Suprapubic skin (tissue), 4 donors: Measurements from ENCODE around the gene PLCB1. TPM values are rescaled to one million over a fixed set of nuclear protein-coding genes. Genes with fewer than 3 reads are reported as not detected.

Source experiments
- DNase-seq, 2 donors: peaks; one replicate each; pipeline ENCODE4 v3.0.0-alpha.2; 2019; ENCODE audit warnings: low spot score in 2 of 2
- H3K27ac ChIP-seq: fragments of 200-600 bp; sonication (generic); one replicate; pipeline ENCODE4 v1.5.1; 2019
- H3K27me3 ChIP-seq: fragments of 200-600 bp; sonication (generic); one replicate; pipeline ENCODE4 v1.5.1; 2019
- H3K36me3 ChIP-seq: fragments of 200-600 bp; sonication (generic); one replicate; pipeline ENCODE4 v1.5.1; 2019
- H3K4me1 ChIP-seq: fragments of 200-600 bp; sonication (generic); one replicate; pipeline ENCODE4 v1.5.1; 2019
- H3K4me3 ChIP-seq: fragments of 200-600 bp; sonication (generic); one replicate; pipeline ENCODE4 v1.5.1; 2019; ENCODE audit warnings: mild to moderate bottlenecking
- H3K9me3 ChIP-seq: fragments of 200-600 bp; sonication (generic); one replicate; pipeline ENCODE4 v1.5.1; 2019
- EP300 ChIP-seq: sonication (generic); formaldehyde crosslinking; IDR thresholded peaks from one replicate; pipeline ENCODE4 v1.6.1; 2017; ENCODE audit warnings: antibody characterized with exemption
- POLR2A ChIP-seq, 2 donors: fragments of 450-650 bp; IDR thresholded peaks; one replicate each; pipeline ENCODE4 v1.6.1; 2017; ENCODE audit warnings: antibody characterized with exemption in 2 of 2, mild to moderate bottlenecking in 2 of 2, moderate library complexity in 2 of 2
- POLR2AphosphoS5 ChIP-seq, 3 donors: sonication (generic); formaldehyde crosslinking; IDR thresholded peaks; one replicate each; pipeline ENCODE4 v1.6.1; 2017; ENCODE audit warnings: antibody characterized with exemption in 3 of 3
- WGBS: methylation state at CpG from one replicate; pipeline ENCODE4 v1.1.5; 2018; 5-methylcytosine and 5-hydroxymethylcytosine counted together
- total RNA-seq, 4 donors: library from RNA; depleted of rRNA; stranded (reverse); fragments of >200 nt; gene quantifications; one replicate each; pipeline ENCODE4 v1.1.0, GENCODE V29; 2016
- TF ChIP-seq, protein P1 (sequence below), 2 donors: fragments of 200-600 bp in 1 of 2; fragments of 450-650 bp in 1 of 2; sonication (generic) in 1 of 2; IDR thresholded peaks; one replicate each; pipeline ENCODE4 v1.5.1; 2016 to 2019; ENCODE audit warnings: antibody characterized with exemption in 2 of 2, mild to moderate bottlenecking in 1 of 2, moderate library complexity in 1 of 2

PLCB1 gene
- total RNA-seq, 4 donors from 2014 or later: 3.9 to 15.6 (median 6.7) TPM

DNA sequence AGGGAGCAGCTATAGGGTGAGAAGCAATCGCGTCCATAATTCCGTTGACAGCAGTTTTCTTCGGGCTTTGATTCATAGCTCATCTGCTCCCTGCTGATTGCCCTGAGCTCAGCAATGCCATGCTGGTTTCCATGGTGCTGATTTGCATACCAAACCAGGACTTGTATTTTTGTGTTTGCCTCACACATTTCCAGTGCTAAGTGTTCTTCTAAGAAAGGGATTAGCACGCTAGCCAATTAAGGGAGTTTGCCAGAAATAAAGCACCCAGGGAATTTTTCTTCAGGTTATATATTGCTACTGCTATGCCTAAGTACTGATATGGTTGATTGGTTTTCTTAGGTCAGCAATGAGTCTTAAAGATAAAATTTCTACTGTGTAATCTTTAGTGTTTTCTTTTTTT lies 177.6 kb downstream of the PLCB1 start:
- WGBS: 39% methylated on average over 5 of the region's 5 CpGs
- DNase-seq: no peak

DNA sequence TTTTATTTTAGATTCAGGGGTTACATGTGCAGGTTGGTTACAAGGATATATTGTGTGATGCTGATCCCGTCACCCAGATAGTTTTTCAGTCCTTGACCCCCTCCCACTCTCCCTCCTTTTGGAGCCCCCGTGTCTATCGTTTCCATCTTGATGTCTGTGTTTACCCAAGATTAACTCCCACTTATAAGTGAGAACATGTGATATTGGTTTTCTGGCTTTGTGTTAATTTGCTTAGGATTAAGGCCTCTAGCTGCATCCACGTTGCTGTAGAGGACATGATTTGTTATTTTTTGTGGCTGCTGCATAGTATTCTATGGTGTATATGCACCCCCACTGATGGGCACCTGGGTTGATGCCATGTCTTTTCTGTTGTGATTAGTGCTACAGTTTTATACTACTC lies 178.6 kb downstream of the PLCB1 start:
- Histone ChIP-seq H3K27ac (no peak overlapping the region), H3K4me3 (no peak overlapping the region), H3K27me3 (no peaks in the 10 kb centered on the region), H3K9me3 (no peaks in the 10 kb centered on the region), H3K36me3 (no peaks in the 10 kb centered on the region), H3K4me1 (peaks cover 7% of the 10 kb centered on the region)
- no peak for DNase-seq
- TF ChIP-seq POLR2A (IDR thresholded peaks at IDR 0.05) (no peak), POLR2AphosphoS5 (IDR thresholded peaks at IDR 0.05) (no peak), EP300 (no peak)
- TF ChIP-seq, protein P1, sequence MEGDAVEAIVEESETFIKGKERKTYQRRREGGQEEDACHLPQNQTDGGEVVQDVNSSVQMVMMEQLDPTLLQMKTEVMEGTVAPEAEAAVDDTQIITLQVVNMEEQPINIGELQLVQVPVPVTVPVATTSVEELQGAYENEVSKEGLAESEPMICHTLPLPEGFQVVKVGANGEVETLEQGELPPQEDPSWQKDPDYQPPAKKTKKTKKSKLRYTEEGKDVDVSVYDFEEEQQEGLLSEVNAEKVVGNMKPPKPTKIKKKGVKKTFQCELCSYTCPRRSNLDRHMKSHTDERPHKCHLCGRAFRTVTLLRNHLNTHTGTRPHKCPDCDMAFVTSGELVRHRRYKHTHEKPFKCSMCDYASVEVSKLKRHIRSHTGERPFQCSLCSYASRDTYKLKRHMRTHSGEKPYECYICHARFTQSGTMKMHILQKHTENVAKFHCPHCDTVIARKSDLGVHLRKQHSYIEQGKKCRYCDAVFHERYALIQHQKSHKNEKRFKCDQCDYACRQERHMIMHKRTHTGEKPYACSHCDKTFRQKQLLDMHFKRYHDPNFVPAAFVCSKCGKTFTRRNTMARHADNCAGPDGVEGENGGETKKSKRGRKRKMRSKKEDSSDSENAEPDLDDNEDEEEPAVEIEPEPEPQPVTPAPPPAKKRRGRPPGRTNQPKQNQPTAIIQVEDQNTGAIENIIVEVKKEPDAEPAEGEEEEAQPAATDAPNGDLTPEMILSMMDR (IDR thresholded peaks at IDR 0.05): no peak
- WGBS: 75% methylated on average over 4 of the region's 4 CpGs

More for the DNA sequence above, 177.6 kb downstream of the PLCB1 start:
- Histone ChIP-seq H3K27me3 (no peaks in the 10 kb centered on the region), H3K9me3 (no peaks in the 10 kb centered on the region), H3K27ac (no peak overlapping the region), H3K36me3 (no peaks in the 10 kb centered on the region), H3K4me1 (peaks cover 7% of the 10 kb centered on the region), H3K4me3 (no peak overlapping the region)
- TF ChIP-seq POLR2A (IDR thresholded peaks at IDR 0.05): no peak
- TF ChIP-seq, protein P1 (IDR thresholded peaks at IDR 0.05): no peak
- no peak for TF ChIP-seq EP300
- TF ChIP-seq POLR2AphosphoS5 (IDR thresholded peaks at IDR 0.05): no peak

DNA sequence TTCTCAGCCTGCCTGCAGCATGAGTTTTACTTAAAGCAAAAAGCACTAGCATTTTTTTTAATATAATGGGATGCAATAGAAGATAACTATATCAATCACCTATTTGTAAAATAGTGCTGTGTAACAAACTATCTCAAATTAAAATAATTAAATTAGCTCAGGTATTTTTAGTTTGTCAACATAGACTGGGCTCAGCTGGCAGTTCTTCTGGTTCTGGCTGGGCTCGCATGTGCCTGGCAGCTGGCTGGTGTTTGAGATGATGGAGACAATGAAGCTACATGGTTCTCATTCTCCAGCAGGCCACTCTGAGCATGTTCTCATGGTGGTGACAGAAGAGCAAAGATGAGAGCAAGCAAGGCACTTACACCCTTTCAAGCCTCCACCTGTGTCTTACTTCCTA lies 181.0 kb downstream of the PLCB1 start:
- WGBS: 94% methylated on average over 1 of the region's 1 CpG
- no peaks in the 10 kb centered on the region for H3K36me3 ChIP-seq

DNA sequence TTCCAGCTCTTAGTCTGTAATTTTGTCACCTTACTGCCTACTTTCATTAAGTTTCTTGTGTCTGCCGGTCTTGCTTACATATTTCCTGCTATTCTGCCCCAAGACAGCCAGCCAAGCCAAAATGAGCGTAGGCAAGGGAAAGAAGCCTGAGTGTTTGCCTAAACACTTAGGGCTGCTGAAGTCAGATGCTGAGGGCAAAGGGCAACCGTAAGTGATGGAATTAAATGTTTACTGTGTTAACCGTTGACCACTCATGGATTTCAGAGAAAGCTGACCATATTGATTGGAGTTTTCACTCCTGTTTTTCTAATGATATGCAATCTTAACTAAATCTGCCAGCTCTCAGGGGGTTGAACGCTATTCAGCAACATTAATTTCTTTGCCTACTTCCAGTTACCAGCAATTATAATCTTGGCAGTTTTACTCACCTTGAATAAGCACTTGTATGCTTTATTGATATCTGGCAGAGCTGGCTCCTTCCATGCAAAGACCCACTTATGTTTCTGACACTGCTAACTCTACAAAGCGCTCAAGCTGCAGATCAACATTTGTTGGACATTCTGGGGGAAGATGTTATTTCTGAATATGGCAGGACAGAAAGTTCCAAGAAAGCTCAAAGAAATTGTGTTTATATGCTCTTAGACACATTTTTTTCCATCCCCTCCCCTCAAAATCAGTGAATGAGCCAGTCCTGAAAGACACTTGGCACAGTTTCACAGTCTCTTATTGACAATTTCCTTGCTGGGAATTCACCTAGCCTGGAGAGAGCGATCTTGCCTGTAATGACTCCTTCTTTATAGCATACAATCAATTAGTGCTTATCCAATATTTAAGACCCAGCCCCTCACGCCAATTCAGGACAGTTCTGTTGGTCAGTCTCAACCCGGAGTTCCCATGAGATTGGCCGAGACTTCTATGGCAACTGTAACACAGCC lies 183.8 kb downstream of the PLCB1 start:
- H3K27ac ChIP-seq: no peak overlapping the region
- WGBS: 77% methylated on average over 10 of the region's 10 CpGs
- TF ChIP-seq POLR2AphosphoS5 (IDR thresholded peaks at IDR 0.05) (no peak), POLR2A (IDR thresholded peaks at IDR 0.05) (no peak), EP300 (no peak)
- TF ChIP-seq, protein P1 (IDR thresholded peaks at IDR 0.05): no peak

More for the DNA sequence above, 181.0 kb downstream of the PLCB1 start:
- DNase-seq: no peak
- no peak overlapping the region for H3K4me3 ChIP-seq
- no peak for TF ChIP-seq POLR2A (IDR thresholded peaks at IDR 0.05)
- TF ChIP-seq POLR2AphosphoS5 (IDR thresholded peaks at IDR 0.05): no peak
- TF ChIP-seq EP300: no peak
- TF ChIP-seq, protein P1 (IDR thresholded peaks at IDR 0.05): no peak
- H3K9me3 ChIP-seq: no peaks in the 10 kb centered on the region
- no peak overlapping the region for H3K27ac ChIP-seq
- H3K27me3 ChIP-seq: no peaks in the 10 kb centered on the region
- H3K4me1 ChIP-seq: peaks cover 7% of the 10 kb centered on the region

DNA sequence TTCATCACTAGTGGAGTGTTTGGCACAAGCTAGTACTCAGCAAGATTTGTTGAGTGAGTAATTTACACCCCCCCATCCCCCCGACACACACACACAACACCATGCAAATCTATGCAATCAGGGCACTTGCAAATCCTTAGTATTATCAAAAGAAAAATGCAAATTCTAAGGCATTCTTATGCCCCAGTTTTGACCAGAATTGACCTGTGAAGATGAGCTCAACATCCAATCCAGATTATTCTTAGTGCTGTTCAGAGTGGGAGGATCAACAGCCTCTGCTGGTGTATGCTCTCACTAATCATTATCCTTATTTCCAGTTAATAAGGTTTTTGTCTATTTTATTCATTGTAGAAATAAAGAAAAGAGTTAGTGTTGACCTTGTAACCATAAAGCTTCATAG lies 185.4 kb downstream of the PLCB1 start:
- H3K4me3 ChIP-seq: no peak overlapping the region
- no peak overlapping the region for H3K27ac ChIP-seq
- 92% methylated on average over 1 of the region's 1 CpG for WGBS
- TF ChIP-seq, protein P1 (IDR thresholded peaks at IDR 0.05): no peak
- TF ChIP-seq POLR2AphosphoS5 (IDR thresholded peaks at IDR 0.05) (no peak), POLR2A (IDR thresholded peaks at IDR 0.05) (no peak), EP300 (no peak)
- H3K4me1 ChIP-seq: no peaks in the 10 kb centered on the region
- no peaks in the 10 kb centered on the region for H3K27me3 ChIP-seq
- H3K36me3 ChIP-seq: no peaks in the 10 kb centered on the region
- DNase-seq: no peak
- H3K9me3 ChIP-seq: no peaks in the 10 kb centered on the region

More for the DNA sequence above, 183.8 kb downstream of the PLCB1 start:
- Histone ChIP-seq H3K4me3 (no peak overlapping the region), H3K36me3 (no peaks in the 10 kb centered on the region), H3K9me3 (no peaks in the 10 kb centered on the region), H3K27me3 (no peaks in the 10 kb centered on the region), H3K4me1 (no peaks in the 10 kb centered on the region)
- no peak for DNase-seq
